Heart right ventricle (tissue), 16 donors: Measurements from ENCODE around the gene PEX14. TPM values are rescaled to one million over a fixed set of nuclear protein-coding genes. Genes with fewer than 3 reads are reported as not detected.

ENCODE experiments used
- ATAC-seq, 8 donors: fragments of 200-7000 bp; cut with Tn5 transposase; one replicate each; pipeline ENCODE4 v1.9.1; 2020; ENCODE audit warnings: mild to moderate bottlenecking in 8 of 8, moderate library complexity in 8 of 8, moderate number of reproducible peaks in 1 of 8
- DNase-seq, 2 donors: peaks; one replicate each; pipeline ENCODE4 v3.0.0-alpha.2; 2020
- H3K27ac ChIP-seq, 10 donors: fragments of 200-600 bp; sonication (generic) in 2 of 10; one replicate each; pipeline versions ENCODE4 v1.5.0 to v1.8.0; 2020 to 2022; ENCODE audit warnings: mild to moderate bottlenecking in 3 of 10
- H3K27me3 ChIP-seq, 7 donors: fragments of 200-600 bp; one replicate each; pipeline ENCODE4 v1.8.0; 2021 to 2022; ENCODE audit warnings: mild to moderate bottlenecking in 2 of 7
- H3K36me3 ChIP-seq, 9 donors: fragments of 200-600 bp; sonication (generic) in 1 of 9; one replicate each; pipeline versions ENCODE4 v1.5.0 to v1.8.0; 2020 to 2022; ENCODE audit warnings: mild to moderate bottlenecking in 2 of 9
- H3K4me1 ChIP-seq, 9 donors: fragments of 200-600 bp; sonication (generic) in 1 of 9; one replicate each; pipeline versions ENCODE4 v1.5.0 to v1.8.0; 2020 to 2022; ENCODE audit warnings: mild to moderate bottlenecking in 4 of 9
- H3K4me3 ChIP-seq, 10 donors: fragments of 200-600 bp; sonication (generic) in 2 of 10; one replicate each; pipeline versions ENCODE4 v1.5.0 to v1.8.0; 2020 to 2022; ENCODE audit warnings: mild to moderate bottlenecking in 7 of 10, moderate library complexity in 2 of 10
- H3K9me3 ChIP-seq, 11 donors: fragments of 200-600 bp in 10 of 11; sonication (generic) in 2 of 11; one replicate each; pipeline versions ENCODE4 v1.5.0 to v1.8.0; 2013 to 2022; ENCODE audit warnings: mild to moderate bottlenecking in 2 of 11, control low read depth in 1 of 11, moderate library complexity in 1 of 11
- WGBS, 2 donors: extraction: QIAGEN DNeasy Blood & Tissue Kit; methylation state at CpG; one replicate each; pipeline ENCODE4 v1.1.7; 2013; ENCODE audit warnings: inconsistent platforms in 1 of 2; 5-methylcytosine and 5-hydroxymethylcytosine counted together
- intact Hi-C, 10 donors: fragments of 100-400 bp; cut with DNase I; formaldehyde crosslinking; loops; one replicate each; pipeline versions ENCODE4 v1.11.1 to v1.14.2; 2022
- polyA plus RNA-seq, 2 donors: library from polyadenylated mRNA; stranded (reverse); fragments of 200-250 nt; gene quantifications; one replicate each; pipeline ENCODE4 v1.2.3, GENCODE V29; 2013
- total RNA-seq, 10 donors: library from RNA; stranded (reverse); fragmentation: NEBNext Ultra II Directional in 3 of 10; extraction: Animal tissue kit (Norgen Biotek cat#: 25700) in 3 of 10; gene quantifications; one replicate each; pipeline versions ENCODE4 v1.2.1 to v1.2.4, GENCODE V29; 2021 to 2023
- TF ChIP-seq, protein P1 (sequence below), 9 donors: fragments of 200-600 bp; sonication (generic) in 2 of 9; IDR thresholded peaks; one replicate each; pipeline versions ENCODE4 v1.5.0 to v1.8.0; 2021 to 2022; ENCODE audit warnings: antibody characterized with exemption in 9 of 9, mild to moderate bottlenecking in 5 of 9, moderate library complexity in 1 of 9
- donor health status: Arrhythmogenic right ventricular cardiomyopathy.
- donor health status: ischemic (EF 13 %, LVEDD 7.1; RV severe dilation, severe dysfunction).
- donor health status: healthy with polysubstance abuse.
- donor health status: DM: no; HTN: yes; CAD: no.
- donor health status: DM: no; HTN: no; CAD: no.
- donor health status: ischemic (EF 25% LVEDD 6.9; RV normal size, moderate dysfunction).
- donor health status: ischemic (EF 25% LVEDD 5.7; RV mildly dilated, moderate dysfunction).
- donor health status: healthy.
- donor health status: DM: yes; HTN: yes; CAD: no.
- donor health status: Ischemic cardiomyopathy.
- donor health status: ischemic (EF 35%, LVEDD 5.7; RV mildly dilated, moderate dysfunction).
- donor health status: nonischemic (EF 11% LVEDD 7.7; RV severe dilation, severe dysfunction).
- donor health status: DM: yes; HTN: yes; CAD: no.
- donor health status: PGD.
- donor health status: ischemic (EF 29% LVEDD 5.4; RV normal size, mild dysfunction).
- donor health status: nonischemic (EF 23%, LVEDD 6.1; RV moderate dilation, normal function).

The PEX14 gene
- total and polyA plus RNA-seq, 12 donors, result 17.1 to 31.9 (median 21.1) TPM

DNA sequence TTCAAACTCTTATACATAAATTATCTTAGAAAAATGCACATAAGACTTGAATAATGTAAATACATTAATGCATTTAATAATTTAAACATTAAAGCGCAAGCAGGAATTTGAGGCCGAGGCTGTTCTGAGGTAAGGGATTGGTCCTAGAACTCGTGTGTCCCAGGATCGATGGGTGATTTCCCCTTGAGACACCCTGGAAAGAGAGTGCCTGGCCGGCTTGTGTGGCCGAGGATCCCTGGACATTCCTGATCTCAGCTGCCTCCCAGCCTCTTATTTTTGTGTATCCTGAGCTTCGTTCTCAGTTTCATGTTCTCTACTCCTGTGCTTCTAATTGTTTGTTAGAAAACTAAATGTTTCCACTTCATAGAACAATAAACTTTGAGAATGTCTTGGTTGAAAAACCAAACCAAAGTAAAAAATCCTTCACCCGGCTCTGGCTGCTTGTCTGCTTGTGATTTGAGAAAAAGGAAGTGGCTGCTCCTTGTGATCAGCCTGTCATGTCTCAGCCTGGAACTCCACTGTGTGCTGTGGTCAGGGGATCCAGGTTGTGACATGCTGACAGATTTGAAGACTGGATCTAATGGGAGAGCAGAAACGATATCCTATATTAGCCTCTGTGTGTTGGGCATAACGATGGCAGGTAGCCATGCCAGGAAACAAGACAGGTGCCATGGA, 40.7 kb downstream of the PEX14 start:
- TF ChIP-seq, protein P1, sequence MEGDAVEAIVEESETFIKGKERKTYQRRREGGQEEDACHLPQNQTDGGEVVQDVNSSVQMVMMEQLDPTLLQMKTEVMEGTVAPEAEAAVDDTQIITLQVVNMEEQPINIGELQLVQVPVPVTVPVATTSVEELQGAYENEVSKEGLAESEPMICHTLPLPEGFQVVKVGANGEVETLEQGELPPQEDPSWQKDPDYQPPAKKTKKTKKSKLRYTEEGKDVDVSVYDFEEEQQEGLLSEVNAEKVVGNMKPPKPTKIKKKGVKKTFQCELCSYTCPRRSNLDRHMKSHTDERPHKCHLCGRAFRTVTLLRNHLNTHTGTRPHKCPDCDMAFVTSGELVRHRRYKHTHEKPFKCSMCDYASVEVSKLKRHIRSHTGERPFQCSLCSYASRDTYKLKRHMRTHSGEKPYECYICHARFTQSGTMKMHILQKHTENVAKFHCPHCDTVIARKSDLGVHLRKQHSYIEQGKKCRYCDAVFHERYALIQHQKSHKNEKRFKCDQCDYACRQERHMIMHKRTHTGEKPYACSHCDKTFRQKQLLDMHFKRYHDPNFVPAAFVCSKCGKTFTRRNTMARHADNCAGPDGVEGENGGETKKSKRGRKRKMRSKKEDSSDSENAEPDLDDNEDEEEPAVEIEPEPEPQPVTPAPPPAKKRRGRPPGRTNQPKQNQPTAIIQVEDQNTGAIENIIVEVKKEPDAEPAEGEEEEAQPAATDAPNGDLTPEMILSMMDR (IDR thresholded peaks at IDR 0.05), result no peak
- WGBS, 2 donors, result 77 to 79% methylated on average over 10 of the region's 10 CpGs
- DNase-seq, result no peak
- ATAC-seq, result no peak
- intact Hi-C loops, result loop anchor here in 5 of 10 donors (2.0 to 10.0 kb wide), 6 partner anchors 23 to 429 kb away; partner anchors contain the start of gene CASZ1 (in 1 of the 5)
- no peak overlapping the region for H3K4me3 ChIP-seq
- peaks cover 3 to 66% (median 37%) of the 10 kb centered on the region in 9 donors for H3K4me1 ChIP-seq
- H3K9me3 ChIP-seq, result no peaks in the 10 kb centered on the region
- no peaks in the 10 kb centered on the region for H3K27me3 ChIP-seq
- no peaks in the 10 kb centered on the region for H3K36me3 ChIP-seq
- H3K27ac ChIP-seq, result peak overlapping the region in 1 of 10 donors; percentile 55

- H3K4me3 ChIP-seq, result no peak overlapping the region
- ATAC-seq, result no peak
- TF ChIP-seq, protein P1 (IDR thresholded peaks at IDR 0.05), result no peak
- H3K36me3 ChIP-seq, result no peaks in the 10 kb centered on the region
- 82 to 85% methylated on average over 6 of the region's 6 CpGs for whole genome bisulfite sequencing, 2 donors
- intact Hi-C loops, result loop anchor here in 5 of 10 donors (2.0 to 10.0 kb wide), 6 partner anchors 23 to 429 kb away; partner anchors contain the start of gene CASZ1 (in 1 of the 5)
- no peak for DNase-seq
- no peak overlapping the region for H3K27ac ChIP-seq
- no peaks in the 10 kb centered on the region for H3K9me3 ChIP-seq
- H3K27me3 ChIP-seq, result no peaks in the 10 kb centered on the region
- peaks cover 3 to 59% (median 29%) of the 10 kb centered on the region in 9 donors for H3K4me1 ChIP-seq
Measured at GRCh38 chr1:10515976-10516750, 41.4 kb downstream of the PEX14 start.

GRCh38 chr1:10516925-10517676, 42.4 kb downstream of the PEX14 start:
- TF ChIP-seq, protein P1 (IDR thresholded peaks at IDR 0.05), result no peak
- H3K4me3 ChIP-seq, result no peak overlapping the region
- H3K4me1 ChIP-seq, result peaks cover 0 to 50% (median 23%) of the 10 kb centered on the region in 9 donors
- no peaks in the 10 kb centered on the region for H3K9me3 ChIP-seq
- H3K27me3 ChIP-seq, result no peaks in the 10 kb centered on the region
- H3K27ac ChIP-seq, result no peak overlapping the region
- WGBS, 2 donors, result 73 to 76% methylated on average over 8 of the region's 8 CpGs
- no peaks in the 10 kb centered on the region for H3K36me3 ChIP-seq
- no peak for DNase-seq
- intact Hi-C loops, result loop anchor here in 4 of 10 donors (5.0 to 10.0 kb wide), 5 partner anchors 128 to 428 kb away; partner anchors contain the start of gene CASZ1 (in 1 of the 4)
- ATAC-seq, result no peak

- no peak overlapping the region for H3K4me3 ChIP-seq
- ATAC-seq, result no peak
- TF ChIP-seq, protein P1 (IDR thresholded peaks at IDR 0.05), result no peak
- no peak overlapping the region for H3K27ac ChIP-seq
- WGBS, 2 donors, result 97 to 100% methylated on average over 2 of the region's 2 CpGs
- DNase-seq, result no peak
- H3K27me3 ChIP-seq, result no peaks in the 10 kb centered on the region
- H3K9me3 ChIP-seq, result no peaks in the 10 kb centered on the region
- no peaks in the 10 kb centered on the region for H3K36me3 ChIP-seq
- peaks cover 0 to 55% (median 23%) of the 10 kb centered on the region in 9 donors for H3K4me1 ChIP-seq
- intact Hi-C loops, result loop anchor here in 4 of 10 donors (5.0 to 10.0 kb wide), 5 partner anchors 127 to 427 kb away; partner anchors contain the start of gene CASZ1 (in 1 of the 4)
Measured at GRCh38 chr1:10517677-10517982, 42.9 kb downstream of the PEX14 start.
